Astrocyte (in vitro differentiated cells and primary cell): ENCODE results near the gene SPDL1. TPM values are rescaled to one million over a fixed set of nuclear protein-coding genes. Genes with fewer than 3 reads are reported as not detected.

Source experiments
- DNase-seq: peaks from one replicate; pipeline ENCODE4 v3.0.0-alpha.2; 2010; ENCODE audit warnings: low read depth
- FAIRE-seq: peaks from 2 replicates; lab custom pipeline; 2011; peaks lifted over from hg19 to GRCh38; lab: Jason Lieb, UNC
- H2AFZ ChIP-seq: 2 replicates; pipeline ENCODE4 v1.6.0; 2012; ENCODE audit warnings: low read depth, low read length, inconsistent platforms
- H3K27ac ChIP-seq: 2 replicates; pipeline ENCODE4 v1.5.1; 2011; ENCODE audit warnings: low read depth, low read length, inconsistent platforms
- H3K27me3 ChIP-seq: 2 replicates; pipeline ENCODE4 v1.6.0; 2011; ENCODE audit warnings: low read length, inconsistent platforms; ENCODE audit not compliant: insufficient read depth
- H3K36me3 ChIP-seq: 2 replicates; pipeline ENCODE4 v1.5.1; 2011; ENCODE audit warnings: low read length, inconsistent platforms; ENCODE audit not compliant: insufficient read depth
- H3K4me1 ChIP-seq: 2 replicates; pipeline ENCODE4 v1.5.1; 2011; ENCODE audit warnings: low read length, inconsistent platforms; ENCODE audit not compliant: insufficient read depth
- H3K4me2 ChIP-seq: 2 replicates; pipeline ENCODE4 v1.6.0; 2012; ENCODE audit warnings: low read length, inconsistent platforms
- H3K4me3 ChIP-seq: 2 replicates; pipeline ENCODE4 v1.5.1; 2011; ENCODE audit warnings: low read depth, mild to moderate bottlenecking, low read length, inconsistent platforms; ENCODE audit not compliant: insufficient read depth
- H3K79me2 ChIP-seq: 2 replicates; pipeline ENCODE4 v1.6.0; 2012; ENCODE audit warnings: mild to moderate bottlenecking, low read length, inconsistent platforms; ENCODE audit not compliant: insufficient read depth
- H3K9ac ChIP-seq: 2 replicates; pipeline ENCODE4 v1.6.0; 2012; ENCODE audit warnings: mild to moderate bottlenecking, low read length, inconsistent platforms
- H3K9me3 ChIP-seq: 2 replicates; pipeline ENCODE4 v1.5.1; 2012; ENCODE audit warnings: low read depth, mild to moderate bottlenecking, low read length, inconsistent platforms; ENCODE audit not compliant: insufficient read depth
- H4K20me1 ChIP-seq: 2 replicates; pipeline ENCODE4 v1.6.0; 2012; ENCODE audit warnings: low read length, inconsistent platforms; ENCODE audit not compliant: insufficient read depth
- H3K27ac Mint-ChIP-seq: one replicate; pipeline ENCODE4 v1.8.0; 2021; ENCODE audit warnings: mild to moderate bottlenecking, mixed read lengths; ENCODE audit not compliant: unreplicated experiment
- H3K27me3 Mint-ChIP-seq: one replicate; pipeline ENCODE4 v1.8.0; 2021; ENCODE audit warnings: low read depth, mixed read lengths; ENCODE audit not compliant: unreplicated experiment
- H3K36me3 Mint-ChIP-seq: one replicate; pipeline ENCODE4 v1.8.0; 2021; ENCODE audit warnings: low read depth, mixed read lengths; ENCODE audit not compliant: unreplicated experiment
- H3K4me1 Mint-ChIP-seq: one replicate; pipeline ENCODE4 v1.8.0; 2021; ENCODE audit warnings: low read depth, mixed read lengths; ENCODE audit not compliant: unreplicated experiment
- H3K4me3 Mint-ChIP-seq: one replicate; pipeline ENCODE4 v1.8.0; 2021; ENCODE audit warnings: mild to moderate bottlenecking, moderate library complexity, mixed read lengths; ENCODE audit not compliant: unreplicated experiment
- H3K9me3 Mint-ChIP-seq: one replicate; pipeline ENCODE4 v1.8.0; 2021; ENCODE audit warnings: mild to moderate bottlenecking, mixed read lengths; ENCODE audit not compliant: unreplicated experiment
- CTCF ChIP-seq: IDR thresholded peaks from 2 replicates; pipeline ENCODE4 v1.5.1; 2011; ENCODE audit warnings: low read depth, mild to moderate bottlenecking, inconsistent platforms, low read length, moderate library complexity; ENCODE audit not compliant: insufficient read depth
- EZH2 ChIP-seq: IDR thresholded peaks from 2 replicates; pipeline ENCODE4 v1.6.1; 2012; ENCODE audit warnings: mild to moderate bottlenecking, low read length, inconsistent platforms; ENCODE audit not compliant: insufficient read depth
- total RNA-seq: library from RNA; stranded (reverse); gene quantifications from 2 replicates; pipeline ENCODE4 v1.2.1, GENCODE V29; 2021

The SPDL1 gene
- total RNA-seq, 1 donor from 2014 or later = 27.0 TPM

GRCh38 chr5:169592937-169593650 is 9.5 kb downstream of the SPDL1 start:
- Histone ChIP-seq H4K20me1 (no peaks in the 10 kb centered on the region), H3K4me1 (no peaks in the 10 kb centered on the region), H3K27me3 (no peaks in the 10 kb centered on the region), H2AFZ (no peak overlapping the region), H3K4me3 (no peak overlapping the region), H3K27ac (peak overlapping the region; percentile 36), H3K79me2 (peaks cover 19% of the 10 kb centered on the region), H3K4me2 (no peak overlapping the region), H3K36me3 (peaks cover 72% of the 10 kb centered on the region), H3K9me3 (no peaks in the 10 kb centered on the region), H3K9ac (no peak overlapping the region)
- H3K27ac Mint-ChIP-seq = no peak overlapping the region
- H3K4me3 Mint-ChIP-seq = no peak overlapping the region
- peak; percentile 60 for DNase-seq
- peaks cover 7% of the 10 kb centered on the region for H3K36me3 Mint-ChIP-seq
- no peaks in the 10 kb centered on the region for H3K27me3 Mint-ChIP-seq
- TF ChIP-seq CTCF (no peak), EZH2 (no peak)
- H3K4me1 Mint-ChIP-seq = no peaks in the 10 kb centered on the region
- no peak for FAIRE-seq
- H3K9me3 Mint-ChIP-seq = no peaks in the 10 kb centered on the region

- H3K9ac ChIP-seq = no peak overlapping the region
- no peaks in the 10 kb centered on the region for H3K4me1 Mint-ChIP-seq
- H3K27ac ChIP-seq = peak overlapping the region; percentile 9
- H2AFZ ChIP-seq = no peak overlapping the region
- H4K20me1 ChIP-seq = no peaks in the 10 kb centered on the region
- no peak overlapping the region for H3K4me2 ChIP-seq
- no peak overlapping the region for H3K27ac Mint-ChIP-seq
- no peak overlapping the region for H3K4me3 Mint-ChIP-seq
- no peak for DNase-seq
- no peak overlapping the region for H3K4me3 ChIP-seq
- no peaks in the 10 kb centered on the region for H3K4me1 ChIP-seq
- TF ChIP-seq CTCF = no peak
- no peak for TF ChIP-seq EZH2
- H3K9me3 ChIP-seq = no peaks in the 10 kb centered on the region
- peaks cover 73% of the 10 kb centered on the region for H3K36me3 ChIP-seq
- FAIRE-seq = no peak
- no peaks in the 10 kb centered on the region for H3K27me3 ChIP-seq
- H3K27me3 Mint-ChIP-seq = no peaks in the 10 kb centered on the region
- no peaks in the 10 kb centered on the region for H3K9me3 Mint-ChIP-seq
- H3K79me2 ChIP-seq = peaks cover 5% of the 10 kb centered on the region
- H3K36me3 Mint-ChIP-seq = peaks cover 5% of the 10 kb centered on the region
Measured at GRCh38 chr5:169595172-169595820, 11.7 kb downstream of the SPDL1 start.

- no peaks in the 10 kb centered on the region for H3K9me3 Mint-ChIP-seq
- peak; percentile 42 for DNase-seq
- H3K4me1 ChIP-seq = no peaks in the 10 kb centered on the region
- no peak for FAIRE-seq
- no peaks in the 10 kb centered on the region for H4K20me1 ChIP-seq
- no peak overlapping the region for H3K27ac Mint-ChIP-seq
- no peaks in the 10 kb centered on the region for H3K9me3 ChIP-seq
- peaks cover 3% of the 10 kb centered on the region for H3K79me2 ChIP-seq
- peaks cover 4% of the 10 kb centered on the region for H3K36me3 Mint-ChIP-seq
- no peaks in the 10 kb centered on the region for H3K4me1 Mint-ChIP-seq
- no peak overlapping the region for H2AFZ ChIP-seq
- H3K4me3 ChIP-seq = no peak overlapping the region
- H3K27me3 Mint-ChIP-seq = no peaks in the 10 kb centered on the region
- TF ChIP-seq EZH2 = no peak
- no peak for TF ChIP-seq CTCF
- H3K36me3 ChIP-seq = peaks cover 74% of the 10 kb centered on the region
- no peak overlapping the region for H3K27ac ChIP-seq
- no peaks in the 10 kb centered on the region for H3K27me3 ChIP-seq
- no peak overlapping the region for H3K9ac ChIP-seq
- H3K4me2 ChIP-seq = no peak overlapping the region
- no peak overlapping the region for H3K4me3 Mint-ChIP-seq
Measured at GRCh38 chr5:169599451-169599850, 15.9 kb downstream of the SPDL1 start.
